Natural killer cell (primary cell): ENCODE results near the gene SLC6A17. TPM values are rescaled to one million over a fixed set of nuclear protein-coding genes. Genes with fewer than 3 reads are reported as not detected.

ENCODE experiments used
- ATAC-seq, 3 donors: fragments of 150-1000 bp in 2 of 3; fragments of 200-7000 bp in 1 of 3; cut with Tn5 transposase; 1 replicate in 1 of 3; 2 replicates in 2 of 3; pipeline ENCODE4 v1.10.0; 2021; ENCODE audit warnings: mild to moderate bottlenecking in 2 of 3, moderate library complexity in 2 of 3
- DNase-seq, 2 donors: peaks; one replicate each; pipeline versions ENCODE4 v3.0.0 to v3.0.0-alpha.2; 2013 to 2021; ENCODE audit warnings: mixed read lengths in 1 of 2
- H3K27ac ChIP-seq: one replicate; pipeline ENCODE4 v1.5.1; 2013; ENCODE audit warnings: mild to moderate bottlenecking, low read length
- H3K27me3 ChIP-seq: one replicate; pipeline ENCODE4 v1.6.1; 2013; ENCODE audit warnings: low read length; ENCODE audit not compliant: control insufficient read depth, insufficient read depth
- H3K36me3 ChIP-seq: one replicate; pipeline ENCODE4 v1.6.1; 2013; ENCODE audit warnings: low read length; ENCODE audit not compliant: control insufficient read depth, insufficient read depth
- H3K4me1 ChIP-seq: one replicate; pipeline ENCODE4 v1.6.1; 2013; ENCODE audit warnings: low read length; ENCODE audit not compliant: control insufficient read depth, insufficient read depth
- H3K4me3 ChIP-seq: one replicate; pipeline ENCODE4 v1.5.1; 2013; ENCODE audit warnings: low read length
- H3K9me3 ChIP-seq: one replicate; pipeline ENCODE4 v1.6.1; 2013; ENCODE audit warnings: low read length; ENCODE audit not compliant: control insufficient read depth, insufficient read depth
- H3K27ac Mint-ChIP-seq, 2 donors: one replicate each; pipeline ENCODE4 v1.8.0; 2022; ENCODE audit warnings: mild to moderate bottlenecking in 2 of 2, mixed read lengths in 2 of 2, moderate library complexity in 1 of 2
- H3K27me3 Mint-ChIP-seq, 2 donors: one replicate each; pipeline ENCODE4 v1.8.0; 2022; ENCODE audit warnings: low read depth in 2 of 2, mixed read lengths in 2 of 2
- H3K36me3 Mint-ChIP-seq: one replicate; pipeline ENCODE4 v1.8.0; 2022; ENCODE audit warnings: mixed read lengths
- H3K4me1 Mint-ChIP-seq, 2 donors: one replicate each; pipeline ENCODE4 v1.8.0; 2022; ENCODE audit warnings: mixed read lengths in 2 of 2
- H3K4me3 Mint-ChIP-seq: one replicate; pipeline ENCODE4 v1.8.0; 2022; ENCODE audit warnings: mild to moderate bottlenecking, moderate library complexity, mixed read lengths
- H3K9me3 Mint-ChIP-seq, 2 donors: one replicate each; pipeline ENCODE4 v1.8.0; 2022; ENCODE audit warnings: mixed read lengths in 2 of 2
- CTCF ChIP-seq: fragments of 200-600 bp; IDR thresholded peaks from one replicate; pipeline ENCODE4 v1.8.0; 2022; ENCODE audit warnings: antibody characterized with exemption
- WGBS: methylation state at CpG from one replicate; pipeline ENCODE4 v1.1.7; 2013; ENCODE audit warnings: missing lambda C conversion rate; ENCODE audit not compliant: insufficient coverage; 5-methylcytosine and 5-hydroxymethylcytosine counted together
- intact Hi-C: fragments of 100-400 bp; cut with micrococcal nuclease; formaldehyde crosslinking; loops from one replicate; pipeline ENCODE4 v1.14.2; 2022
- total RNA-seq, 4 donors: library from RNA; stranded (reverse); fragments of 120-200 nt in 1 of 4; gene quantifications; one replicate each; pipeline versions ENCODE4 v1.2.3 to v1.2.4, GENCODE V29; 2013 to 2022

SLC6A17 gene
- total RNA-seq, 3 donors from 2014 or later (not counting 1 experiment from before 2014, with no cell fraction given), result not detected

GRCh38 chr1:110223127-110223526 lies 72.8 kb downstream of the SLC6A17 start:
- ATAC-seq (no peak), DNase-seq (no peak)
- no peak overlapping the region for H3K27ac ChIP-seq
- Mint-ChIP-seq H3K4me1 (no peaks in the 10 kb centered on the region), H3K27ac (no peak overlapping the region), H3K4me3 (no peak overlapping the region), H3K36me3 (no peaks in the 10 kb centered on the region), H3K9me3 (no peaks in the 10 kb centered on the region), H3K27me3 (no peaks in the 10 kb centered on the region)
- no peaks in the 10 kb centered on the region for H3K9me3 ChIP-seq
- TF ChIP-seq CTCF, result no peak
- intact Hi-C loops, result no loop called here
- WGBS, result 95% methylated on average over 27 of the region's 27 CpGs
- no peaks in the 10 kb centered on the region for H3K36me3 ChIP-seq
- H3K4me1 ChIP-seq, result no peaks in the 10 kb centered on the region
- H3K4me3 ChIP-seq, result no peak overlapping the region
- no peaks in the 10 kb centered on the region for H3K27me3 ChIP-seq

GRCh38 chr1:110223581-110223980 lies 73.3 kb downstream of the SLC6A17 start:
- no peak overlapping the region for H3K27ac Mint-ChIP-seq

GRCh38 chr1:110224240-110224995 lies 74.1 kb downstream of the SLC6A17 start:
- no peaks in the 10 kb centered on the region for H3K36me3 ChIP-seq
- H3K36me3 Mint-ChIP-seq, result no peaks in the 10 kb centered on the region
- no peak for TF ChIP-seq CTCF
- no peaks in the 10 kb centered on the region for H3K4me1 ChIP-seq
- H3K9me3 ChIP-seq, result no peaks in the 10 kb centered on the region
- no peaks in the 10 kb centered on the region for H3K4me1 Mint-ChIP-seq
- intact Hi-C loops, result no loop called here
- no peak overlapping the region for H3K4me3 ChIP-seq
- no peak overlapping the region for H3K4me3 Mint-ChIP-seq
- ATAC-seq (no peak), DNase-seq (no peak)
- no peak overlapping the region for H3K27ac Mint-ChIP-seq
- no peak overlapping the region for H3K27ac ChIP-seq
- no peaks in the 10 kb centered on the region for H3K9me3 Mint-ChIP-seq
- 94% methylated on average over 8 of the region's 8 CpGs for WGBS
- no peaks in the 10 kb centered on the region for H3K27me3 ChIP-seq
- no peaks in the 10 kb centered on the region for H3K27me3 Mint-ChIP-seq

More at GRCh38 chr1:110223581-110223980, 73.3 kb downstream of the SLC6A17 start:
- Histone ChIP-seq H3K27me3 (no peaks in the 10 kb centered on the region), H3K9me3 (no peaks in the 10 kb centered on the region), H3K4me1 (no peaks in the 10 kb centered on the region), H3K27ac (no peak overlapping the region), H3K4me3 (no peak overlapping the region), H3K36me3 (no peaks in the 10 kb centered on the region)
- no peaks in the 10 kb centered on the region for H3K4me1 Mint-ChIP-seq
- WGBS, result 95% methylated on average over 17 of the region's 17 CpGs
- no peaks in the 10 kb centered on the region for H3K36me3 Mint-ChIP-seq
- ATAC-seq, result no peak
- no peak for TF ChIP-seq CTCF
- no peak for DNase-seq
- intact Hi-C loops, result no loop called here
- H3K4me3 Mint-ChIP-seq, result no peak overlapping the region
- no peaks in the 10 kb centered on the region for H3K9me3 Mint-ChIP-seq
- H3K27me3 Mint-ChIP-seq, result no peaks in the 10 kb centered on the region

GRCh38 chr1:110225212-110225611 lies 74.9 kb downstream of the SLC6A17 start:
- no peaks in the 10 kb centered on the region for H3K9me3 ChIP-seq
- DNase-seq (no peak), ATAC-seq (no peak)
- no peak for TF ChIP-seq CTCF
- H3K4me3 ChIP-seq, result no peak overlapping the region
- no peaks in the 10 kb centered on the region for H3K27me3 ChIP-seq
- Mint-ChIP-seq H3K27ac (no peak overlapping the region), H3K36me3 (no peaks in the 10 kb centered on the region), H3K9me3 (no peaks in the 10 kb centered on the region), H3K4me3 (no peak overlapping the region), H3K4me1 (no peaks in the 10 kb centered on the region), H3K27me3 (no peaks in the 10 kb centered on the region)
- no peaks in the 10 kb centered on the region for H3K36me3 ChIP-seq
- 89% methylated on average over 7 of the region's 7 CpGs for WGBS
- H3K27ac ChIP-seq, result no peak overlapping the region
- intact Hi-C loops, result no loop called here
- no peaks in the 10 kb centered on the region for H3K4me1 ChIP-seq
